Psoas muscle (tissue), 8 donors: ENCODE data around the gene ZNF329. TPM values are rescaled to one million over a fixed set of nuclear protein-coding genes. Genes with fewer than 3 reads are reported as not detected.
A peak's percentile ranks its signal among the peaks of the same experiment; 100 is the strongest.

Experiments used
- ATAC-seq, 4 donors: fragments of 200-7000 bp; cut with Tn5 transposase; one replicate each; pipeline ENCODE4 v1.9.1; 2020; ENCODE audit warnings: moderate library complexity in 3 of 4, mild to moderate bottlenecking in 2 of 4
- DNase-seq, 2 donors: peaks; one replicate each; pipeline ENCODE4 v3.0.0-alpha.2; 2020
- H3K27ac ChIP-seq: fragments of 200-600 bp; one replicate; pipeline ENCODE4 v1.8.0; 2022
- H3K27me3 ChIP-seq, 3 donors: fragments of 200-600 bp in 1 of 3; one replicate each; pipeline versions ENCODE4 v1.6.1 to v1.8.0; 2013 to 2022; ENCODE audit warnings: low read length in 2 of 3, mild to moderate bottlenecking in 2 of 3, moderate library complexity in 1 of 3; ENCODE audit not compliant: insufficient read depth in 3 of 3
- H3K36me3 ChIP-seq, 2 donors: fragments of 200-600 bp in 1 of 2; one replicate each; pipeline versions ENCODE4 v1.6.1 to v1.8.0; 2013 to 2022; ENCODE audit warnings: low read depth in 1 of 2, mild to moderate bottlenecking in 1 of 2, moderate library complexity in 1 of 2; ENCODE audit not compliant: insufficient read depth in 1 of 2
- H3K4me1 ChIP-seq: fragments of 200-600 bp; one replicate; pipeline ENCODE4 v1.8.0; 2022
- H3K4me3 ChIP-seq: fragments of 200-600 bp; one replicate; pipeline ENCODE4 v1.8.0; 2022; ENCODE audit warnings: mild to moderate bottlenecking
- H3K9me3 ChIP-seq: fragments of 200-600 bp; one replicate; pipeline ENCODE4 v1.8.0; 2022
- CTCF ChIP-seq: fragments of 200-600 bp; IDR thresholded peaks from one replicate; pipeline ENCODE4 v1.8.0; 2022; ENCODE audit warnings: antibody characterized with exemption
- whole genome bisulfite sequencing, 3 donors: extraction: QIAGEN DNeasy Blood & Tissue Kit; methylation state at CpG; one replicate each; pipeline versions ENCODE4 v1.1.6 to v1.1.7; 2013; 5-methylcytosine and 5-hydroxymethylcytosine counted together
- intact Hi-C, 2 donors: fragments of 100-400 bp; cut with DNase I; formaldehyde crosslinking; loops; one replicate each; pipeline versions ENCODE4 v1.11.0 to v1.14.2; 2022
- polyA plus RNA-seq, 3 donors: library from polyadenylated mRNA; stranded (reverse); fragments of 200-250 nt; gene quantifications; one replicate each; pipeline ENCODE4 v1.2.3, GENCODE V29; 2013
- total RNA-seq, 4 donors: library from RNA; stranded (reverse); fragmentation: NEBNext Ultra II Directional in 2 of 4; extraction: Animal tissue kit (Norgen Biotek cat#: 25700) in 2 of 4; gene quantifications; one replicate each; pipeline versions ENCODE4 v1.2.1 to v1.2.4, GENCODE V29; 2021 to 2023
- donor health status: healthy with polysubstance abuse.
- donor health status: DM: no; HTN: no; CAD: no; lungs with moderate emphysema.
- donor health status: Bipolar disorder and iron deficiency.
- donor health status: healthy.
- donor health status: DM: yes; HTN: yes; CAD: no.
- donor health status: DM: no; HTN: no; CAD: no.
- donor health status: DM: no; HTN: no; CAD: no.
- donor health status: DM: yes; HTN: yes; CAD: no.

Gene ZNF329
- total and polyA plus RNA-seq, 7 donors = 0.79 to 5.7 (median 1.9) TPM

GRCh38 chr19:58097349-58097748, 53.2 kb downstream of the ZNF329 start:
- Histone ChIP-seq H3K9me3 (peaks cover 44% of the 10 kb centered on the region), H3K4me1 (peaks cover 4% of the 10 kb centered on the region), H3K27ac (no peak overlapping the region), H3K27me3 (peaks cover 0 to 2% (median 0%) of the 10 kb centered on the region in 3 donors), H3K36me3 (no peaks in the 10 kb centered on the region), H3K4me3 (peak overlapping the region; percentile 94)
- no peak for TF ChIP-seq CTCF
- ATAC-seq (no peak), DNase-seq (no peak)
- intact Hi-C loops = loop anchor here in 1 of 2 donors (5.0 kb wide), 1 partner anchor 90 kb away; no protein-coding TSS in a partner anchor
- WGBS, 3 donors = 33 to 41% (median 35%) methylated on average over 6 to 8 of the region's 8 CpGs

GRCh38 chr19:58096884-58097283, 53.7 kb downstream of the ZNF329 start:
- H3K27ac ChIP-seq = no peak overlapping the region
- peaks cover 0 to 2% (median 0%) of the 10 kb centered on the region in 3 donors for H3K27me3 ChIP-seq
- no peak for DNase-seq
- no peak for TF ChIP-seq CTCF
- ATAC-seq = no peak
- H3K4me3 ChIP-seq = peak overlapping the region; percentile 94
- peaks cover 40% of the 10 kb centered on the region for H3K9me3 ChIP-seq
- intact Hi-C loops = loop anchor here in 1 of 2 donors (5.0 kb wide), 1 partner anchor 90 kb away; no protein-coding TSS in a partner anchor
- WGBS, 3 donors = 78 to 88% (median 85%) methylated on average over 13 of the region's 13 CpGs
- peaks cover 4% of the 10 kb centered on the region for H3K4me1 ChIP-seq
- H3K36me3 ChIP-seq = no peaks in the 10 kb centered on the region

GRCh38 chr19:58095328-58095727, 55.3 kb downstream of the ZNF329 start:
- Histone ChIP-seq H3K36me3 (no peaks in the 10 kb centered on the region), H3K9me3 (peaks cover 41% of the 10 kb centered on the region), H3K27ac (no peak overlapping the region), H3K27me3 (peaks cover 0 to 2% (median 0%) of the 10 kb centered on the region in 3 donors), H3K4me3 (no peak overlapping the region), H3K4me1 (peaks cover 4% of the 10 kb centered on the region)
- no peak for TF ChIP-seq CTCF
- DNase-seq (no peak), ATAC-seq (no peak)
- 96 to 97% (median 97%) methylated on average over 10 of the region's 10 CpGs for WGBS, 3 donors
- intact Hi-C loops = loop anchor here in 1 of 2 donors (5.0 kb wide), 1 partner anchor 88 kb away; no protein-coding TSS in a partner anchor

- Histone ChIP-seq H3K27me3 (peaks cover 0 to 2% (median 0%) of the 10 kb centered on the region in 3 donors), H3K27ac (no peak overlapping the region), H3K36me3 (no peaks in the 10 kb centered on the region), H3K9me3 (peaks cover 43% of the 10 kb centered on the region), H3K4me1 (no peaks in the 10 kb centered on the region), H3K4me3 (no peak overlapping the region)
- WGBS, 3 donors = 90 to 97% (median 95%) methylated on average over 7 of the region's 7 CpGs
- DNase-seq (no peak), ATAC-seq (no peak)
- intact Hi-C loops = no loop called here
- TF ChIP-seq CTCF = no peak
These were observed 57.5 kb downstream of the ZNF329 start for GRCh38 chr19:58093071-58093470.
